ENCODE data around the gene MFN1. TPM values are rescaled to one million over a fixed set of nuclear protein-coding genes. Genes with fewer than 3 reads are reported as not detected.

The MFN1 gene
- total RNA-seq, 1 donor from 2014 or later: 42.3 TPM

GRCh38 chr3:179436517-179436916 is 89.0 kb downstream of the MFN1 start:
- no peak overlapping the region for H3K4me3 Mint-ChIP-seq
- DNase-seq (ENCODE audit: extremely low spot score, unreplicated experiment): no peak
- no peak overlapping the region for H3K27ac Mint-ChIP-seq
- H3K9me3 Mint-ChIP-seq: no peaks in the 10 kb centered on the region
- TF ChIP-seq CTCF (conservative IDR thresholded peaks at IDR 0.05): no peak
- no peaks in the 10 kb centered on the region for H3K36me3 Mint-ChIP-seq
- no peaks in the 10 kb centered on the region for H3K27me3 Mint-ChIP-seq
- peaks cover 21% of the 10 kb centered on the region for H3K4me1 Mint-ChIP-seq (ENCODE audit: unreplicated experiment)

GRCh38 chr3:179438841-179439240 is 91.3 kb downstream of the MFN1 start:
- no peaks in the 10 kb centered on the region for H3K9me3 Mint-ChIP-seq
- H3K27me3 Mint-ChIP-seq: no peaks in the 10 kb centered on the region
- H3K4me3 Mint-ChIP-seq: no peak overlapping the region
- H3K27ac Mint-ChIP-seq: no peak overlapping the region
- no peak for TF ChIP-seq CTCF (conservative IDR thresholded peaks at IDR 0.05)
- H3K36me3 Mint-ChIP-seq: no peaks in the 10 kb centered on the region
- H3K4me1 Mint-ChIP-seq (ENCODE audit: unreplicated experiment): peaks cover 10% of the 10 kb centered on the region
- no peak for DNase-seq (ENCODE audit: extremely low spot score, unreplicated experiment)

Other genes with a start within 250 kb of the MFN1 start
- 16.0 and 17.6 TPM in 2 replicates for gene PIK3CA, start 199.4 kb upstream of the MFN1 start, total RNA-seq (ENCODE audit: low replicate concordance)
- 2.0 and 2.4 TPM in 2 replicates for gene KCNMB3, start 96.6 kb upstream of the MFN1 start, total RNA-seq (ENCODE audit: low replicate concordance)
- 24.9 and 33.2 TPM in 2 replicates for gene ZNF639, start 24.7 kb upstream of the MFN1 start, total RNA-seq (ENCODE audit: low replicate concordance)
- 11.9 and 26.8 TPM in 2 replicates for gene GNB4, start 103.8 kb downstream of the MFN1 start, total RNA-seq (ENCODE audit: low replicate concordance)
- gene ACTL6A, start 215.2 kb downstream of the MFN1 start, total RNA-seq (ENCODE audit: low replicate concordance): 53.8 and 69.5 TPM in 2 replicates